ENCODE data around the gene CYP4V2. TPM values are rescaled to one million over a fixed set of nuclear protein-coding genes. Genes with fewer than 3 reads are reported as not detected.

Gene CYP4V2
- total RNA-seq: 7.7 and 15.0 TPM in 2 replicates

DNA sequence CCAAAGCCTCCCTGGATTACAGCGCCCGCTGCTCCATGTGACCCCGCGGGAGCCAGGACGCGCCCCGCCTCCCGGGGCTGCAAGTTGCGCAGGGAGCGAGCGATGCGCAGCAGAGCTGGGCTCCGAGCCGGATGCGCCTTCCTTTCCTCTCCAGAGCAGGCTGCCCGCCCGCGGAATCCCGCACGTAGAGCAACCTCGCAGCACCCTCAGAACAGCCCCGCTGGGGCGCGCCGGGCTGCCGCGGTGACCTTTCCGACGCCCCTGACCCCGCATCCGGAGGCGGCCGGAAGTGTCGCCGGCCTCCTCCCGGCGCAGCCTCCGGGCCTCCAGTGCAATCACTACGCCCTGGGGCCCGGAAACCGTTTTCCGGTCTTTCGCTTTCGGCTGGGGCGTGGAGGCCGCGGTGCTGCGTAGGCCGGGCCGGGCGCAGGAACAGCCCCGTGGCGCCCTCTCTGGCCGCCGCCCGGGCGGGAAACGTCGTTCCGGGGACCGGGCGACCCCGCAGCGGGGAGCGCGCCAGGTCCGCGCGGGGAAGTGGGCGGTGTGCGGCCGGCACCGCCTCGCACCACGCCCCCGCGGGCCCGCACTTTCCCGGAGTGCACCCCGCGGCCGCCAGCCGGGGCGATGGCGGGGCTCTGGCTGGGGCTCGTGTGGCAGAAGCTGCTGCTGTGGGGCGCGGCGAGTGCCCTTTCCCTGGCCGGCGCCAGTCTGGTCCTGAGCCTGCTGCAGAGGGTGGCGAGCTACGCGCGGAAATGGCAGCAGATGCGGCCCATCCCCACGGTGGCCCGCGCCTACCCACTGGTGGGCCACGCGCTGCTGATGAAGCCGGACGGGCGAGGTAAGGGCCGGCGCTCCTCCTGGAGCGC is at the start of gene CYP4V2:
Gene CYP4V2, plus strand, starts transcription at position 368 of the 866 bp plus-strand sequence. Its CDS starts 257 bp downstream, at position 625.

DNA sequence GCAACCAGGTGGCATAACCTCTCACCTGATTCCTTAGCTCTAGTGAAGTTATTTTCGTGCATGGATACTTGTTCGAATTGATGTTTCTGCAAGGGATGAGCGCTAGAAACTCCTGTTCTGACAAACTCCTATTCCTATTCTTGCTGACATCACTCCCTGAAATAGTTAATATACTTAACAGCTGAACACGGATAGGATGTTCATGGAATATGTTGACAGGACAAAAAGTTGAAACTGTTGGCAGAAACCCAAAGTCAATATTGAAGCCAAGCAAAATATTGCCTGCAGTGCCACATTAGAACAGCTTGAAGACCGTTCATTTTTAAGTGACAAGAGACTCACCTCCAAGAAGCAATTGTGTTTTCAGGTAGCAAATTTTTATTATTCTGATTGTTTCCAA is 35.9 kb downstream of the CYP4V2 start, which contains the start of gene KLKB1:
Gene KLKB1, plus strand, starts transcription at position 287 of the 400 bp plus-strand sequence. CDS start 689 bp downstream, outside the sequence.

Other genes with a start within 250 kb of the CYP4V2 start
- gene TLR3, start 122.4 kb upstream of the CYP4V2 start, total RNA-seq: 1.7 and 2.8 TPM in 2 replicates
- gene FAM149A, start 86.9 kb upstream of the CYP4V2 start, total RNA-seq: 0.88 and 2.4 TPM in 2 replicates
- 0.14 TPM in 1 of 2 replicates, not detected in the other for gene KLKB1, start 35.9 kb downstream of the CYP4V2 start, total RNA-seq
- gene F11, start 74.6 kb downstream of the CYP4V2 start, total RNA-seq: not detected in 2 replicates